ENCODE results near the gene OSBPL6. TPM values are rescaled to one million over a fixed set of nuclear protein-coding genes. Genes with fewer than 3 reads are reported as not detected.

OSBPL6 gene
- total and polyA plus RNA-seq, 9 of the 15 experiments (the other 6 are each of a cell fraction or from before 2014, with no cell fraction given), result 3.4 to 12.7 (median 9.3) TPM

DNA sequence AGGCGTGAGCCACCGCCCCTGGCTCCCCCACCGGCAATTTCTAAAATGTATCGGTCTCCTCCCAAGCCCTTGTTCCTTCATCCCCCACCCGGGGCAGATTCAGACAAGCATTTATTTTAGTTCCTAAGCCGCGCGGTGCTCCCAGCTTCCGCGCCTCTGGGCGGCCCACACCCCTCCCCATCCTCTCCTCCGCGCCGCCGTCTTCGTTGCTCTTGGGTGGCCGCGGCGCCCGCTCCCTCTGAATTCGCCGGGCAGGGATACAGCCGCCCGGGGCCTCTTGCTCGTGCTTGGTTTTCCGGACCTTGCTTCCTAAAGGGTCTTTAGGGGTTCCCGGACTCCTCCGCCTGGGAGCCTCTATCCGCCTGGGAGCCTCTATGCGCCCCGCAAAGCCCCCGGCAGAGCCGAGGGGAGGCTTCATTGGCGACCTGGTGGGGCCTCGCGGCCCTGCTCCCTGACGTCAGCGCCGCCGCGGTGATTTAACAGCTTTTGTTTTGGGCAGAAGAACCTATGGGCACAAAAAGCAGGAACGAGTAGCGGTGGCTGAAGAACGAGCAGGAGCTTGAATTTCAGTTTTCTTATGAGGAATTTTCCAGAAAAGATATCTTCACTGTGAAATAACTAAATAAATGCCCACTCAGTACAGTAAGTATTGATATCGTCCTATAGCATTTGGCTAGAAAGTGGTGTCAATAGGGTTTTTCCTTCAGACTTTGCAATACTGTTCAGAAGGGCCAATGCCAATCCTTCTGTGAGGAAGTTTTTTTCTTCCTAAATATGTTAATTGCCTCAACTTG lies 219.4 kb downstream of the OSBPL6 start (continued):
- TF ChIP-seq PCBP1 (IDR thresholded peaks at IDR 0.05; ENCODE audit: low read depth, low read length, poor library complexity, severe bottlenecking) (peak; percentile 74), CC2D1A (IDR thresholded peaks at IDR 0.05) (no peak), TGIF2 (CRISPR knock-in tag; IDR thresholded peaks at IDR 0.05) (no peak), ARNT (IDR thresholded peaks at IDR 0.05) (no peak), GTF2E2 (tag; IDR thresholded peaks at IDR 0.05) (0 out of 2 replicates have a peak, but pooled peaks have one; percentile 13), NFE2L1 (tag; IDR thresholded peaks at IDR 0.05; ENCODE audit: borderline replicate concordance, low read depth) (no peak), ZNF280B (CRISPR knock-in tag; IDR thresholded peaks at IDR 0.05) (no peak), HSF4 (CRISPR knock-in tag; IDR thresholded peaks at IDR 0.05; ENCODE audit: borderline replicate concordance) (no peak), NUFIP1 (IDR thresholded peaks at IDR 0.05; ENCODE audit: partially characterized antibody) (no peak), C11orf30 (IDR thresholded peaks at IDR 0.05; ENCODE audit: low read depth) (no peak), SOX6 (IDR thresholded peaks at IDR 0.05) (no peak), SIN3A (IDR thresholded peaks at IDR 0.05; ENCODE audit: borderline replicate concordance in 2 of 2, control insufficient read depth in 1 of 2, low read depth in 2 of 2, low read length in 2 of 2) (peak in 1 of 2 experiments; percentile 51; a peak in 1 of 4 replicates), ARID2 (IDR thresholded peaks at IDR 0.05) (no peak), CBFB (CRISPR knock-in tag; IDR thresholded peaks at IDR 0.05) (no peak), ETV5 (CRISPR knock-in tag; IDR thresholded peaks at IDR 0.05; ENCODE audit: low read depth) (no peak; the same call in 1 of the 2 replicates), CHD2 (IDR thresholded peaks at IDR 0.05; ENCODE audit: low read depth, low read length) (no peak), FOXJ2 (tag; IDR thresholded peaks at IDR 0.05) (no peak), SMARCB1 (IDR thresholded peaks at IDR 0.05; ENCODE audit: insufficient read length, low read depth) (no peak), FOXA1 (IDR thresholded peaks at IDR 0.05; ENCODE audit: borderline replicate concordance) (no peak), ATF1 (CRISPR knock-in tag; IDR thresholded peaks at IDR 0.05) (no peak), ATF1 (tag; IDR thresholded peaks at IDR 0.05) (peak; percentile 97), SAP30 (IDR thresholded peaks at IDR 0.05; ENCODE audit: borderline replicate concordance, insufficient read depth, low read depth, low read length, poor library complexity, severe bottlenecking) (no peak), ZNF668 (CRISPR knock-in tag; IDR thresholded peaks at IDR 0.05) (no peak), KAT8 (IDR thresholded peaks at IDR 0.05; ENCODE audit: low read depth) (no peak), BRCA1 (IDR thresholded peaks at IDR 0.05) (no peak), BRCA1 (CRISPR knock-in tag; IDR thresholded peaks at IDR 0.05) (no peak)
- TF ChIP-seq, protein P1, sequence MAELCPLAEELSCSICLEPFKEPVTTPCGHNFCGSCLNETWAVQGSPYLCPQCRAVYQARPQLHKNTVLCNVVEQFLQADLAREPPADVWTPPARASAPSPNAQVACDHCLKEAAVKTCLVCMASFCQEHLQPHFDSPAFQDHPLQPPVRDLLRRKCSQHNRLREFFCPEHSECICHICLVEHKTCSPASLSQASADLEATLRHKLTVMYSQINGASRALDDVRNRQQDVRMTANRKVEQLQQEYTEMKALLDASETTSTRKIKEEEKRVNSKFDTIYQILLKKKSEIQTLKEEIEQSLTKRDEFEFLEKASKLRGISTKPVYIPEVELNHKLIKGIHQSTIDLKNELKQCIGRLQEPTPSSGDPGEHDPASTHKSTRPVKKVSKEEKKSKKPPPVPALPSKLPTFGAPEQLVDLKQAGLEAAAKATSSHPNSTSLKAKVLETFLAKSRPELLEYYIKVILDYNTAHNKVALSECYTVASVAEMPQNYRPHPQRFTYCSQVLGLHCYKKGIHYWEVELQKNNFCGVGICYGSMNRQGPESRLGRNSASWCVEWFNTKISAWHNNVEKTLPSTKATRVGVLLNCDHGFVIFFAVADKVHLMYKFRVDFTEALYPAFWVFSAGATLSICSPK (IDR thresholded peaks at IDR 0.05; ENCODE audit: borderline replicate concordance), result no peak
